Fibroblast of skin of back (primary cell): ENCODE results near the gene GIPC3.
"Not testable (repeated sequence)": the region's sequence is repeated elsewhere in the genome, so short reads cannot be mapped to it uniquely, and the experiment has no call there.

Source experiments
- DNase-seq: peaks from one replicate; pipeline ENCODE4 v3.0.0-alpha.2; 2013

The GIPC3 gene

GRCh38 chr19:3576696-3577443 is 8.4 kb upstream of the GIPC3 start:
- DNase-seq, result peak; percentile 59

GRCh38 chr19:3577723-3578344 is 7.4 kb upstream of the GIPC3 start:
- no peak for DNase-seq

- no peak for DNase-seq
These were observed 6.9 kb upstream of the GIPC3 start for GRCh38 chr19:3578390-3578789.

- peak; percentile 96 for DNase-seq
These were observed 4.9 kb upstream of the GIPC3 start for GRCh38 chr19:3580156-3580934.

GRCh38 chr19:3581792-3582191 is 3.5 kb upstream of the GIPC3 start:
- not testable (repeated sequence) for DNase-seq

- not testable (repeated sequence) for DNase-seq
These were observed 1.1 kb upstream of the GIPC3 start for GRCh38 chr19:3584036-3584802.

- no peak for DNase-seq
These were observed 899 bp downstream of the GIPC3 start for GRCh38 chr19:3586127-3586626.

- DNase-seq, result no peak
These were observed 1.5 kb downstream of the GIPC3 start for GRCh38 chr19:3586707-3587346.

DNA sequence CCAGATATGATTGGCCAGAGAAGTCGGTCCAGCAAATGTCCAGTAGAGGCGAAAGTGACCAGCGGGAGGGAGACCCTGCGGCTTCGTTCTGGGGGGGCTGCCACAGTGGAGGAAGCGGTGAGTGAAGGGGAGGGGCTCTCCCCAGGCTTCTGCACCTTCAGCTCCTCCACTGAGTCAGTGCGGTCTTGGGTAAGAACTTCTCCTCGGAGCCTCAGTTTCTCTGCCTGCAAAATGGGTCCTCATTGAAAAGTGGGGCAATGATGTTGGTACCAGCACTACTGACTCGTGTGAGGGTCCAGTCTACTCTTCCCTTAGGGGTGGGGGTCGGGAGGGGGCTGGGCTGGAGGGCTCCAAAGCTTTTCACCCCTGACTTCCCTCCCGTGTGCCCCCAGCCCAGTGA is 4.2 kb downstream of the GIPC3 start:
- no peak for DNase-seq

GRCh38 chr19:3589949-3590348 is 4.7 kb downstream of the GIPC3 start:
- DNase-seq, result no peak

- no peak for DNase-seq
These were observed 5.8 kb downstream of the GIPC3 start for GRCh38 chr19:3590991-3591659.

- DNase-seq, result no peak
These were observed 6.8 kb downstream of the GIPC3 start for GRCh38 chr19:3591876-3592613.

- DNase-seq, result no peak
These were observed 7.9 kb downstream of the GIPC3 start for GRCh38 chr19:3593156-3593555.

- no peak for DNase-seq
These were observed 10.3 kb downstream of the GIPC3 start for GRCh38 chr19:3595521-3596061.

DNA sequence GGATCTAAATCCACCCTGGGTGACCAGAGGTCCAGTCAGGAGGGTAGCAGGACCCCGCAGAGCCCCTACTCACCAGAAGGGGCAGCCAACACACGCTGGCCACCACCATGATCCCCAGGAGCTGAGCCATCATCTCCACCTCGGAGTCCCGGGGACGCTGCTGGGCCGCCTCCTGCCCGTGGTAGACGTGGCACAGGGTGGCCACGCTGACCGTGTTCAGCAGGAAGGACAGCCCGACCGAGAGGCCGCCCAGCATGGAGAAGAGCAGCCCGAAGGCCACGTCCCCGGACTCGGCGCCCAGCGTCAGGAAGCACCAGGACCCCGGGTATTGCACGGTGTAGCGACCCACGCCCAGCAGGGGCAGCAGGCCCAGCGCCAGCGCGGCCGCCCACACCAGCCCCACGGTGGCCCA is 14.5 kb downstream of the GIPC3 start:
- no peak for DNase-seq

- no peak for DNase-seq
These were observed 15.7 kb downstream of the GIPC3 start for GRCh38 chr19:3601021-3601420.

DNA sequence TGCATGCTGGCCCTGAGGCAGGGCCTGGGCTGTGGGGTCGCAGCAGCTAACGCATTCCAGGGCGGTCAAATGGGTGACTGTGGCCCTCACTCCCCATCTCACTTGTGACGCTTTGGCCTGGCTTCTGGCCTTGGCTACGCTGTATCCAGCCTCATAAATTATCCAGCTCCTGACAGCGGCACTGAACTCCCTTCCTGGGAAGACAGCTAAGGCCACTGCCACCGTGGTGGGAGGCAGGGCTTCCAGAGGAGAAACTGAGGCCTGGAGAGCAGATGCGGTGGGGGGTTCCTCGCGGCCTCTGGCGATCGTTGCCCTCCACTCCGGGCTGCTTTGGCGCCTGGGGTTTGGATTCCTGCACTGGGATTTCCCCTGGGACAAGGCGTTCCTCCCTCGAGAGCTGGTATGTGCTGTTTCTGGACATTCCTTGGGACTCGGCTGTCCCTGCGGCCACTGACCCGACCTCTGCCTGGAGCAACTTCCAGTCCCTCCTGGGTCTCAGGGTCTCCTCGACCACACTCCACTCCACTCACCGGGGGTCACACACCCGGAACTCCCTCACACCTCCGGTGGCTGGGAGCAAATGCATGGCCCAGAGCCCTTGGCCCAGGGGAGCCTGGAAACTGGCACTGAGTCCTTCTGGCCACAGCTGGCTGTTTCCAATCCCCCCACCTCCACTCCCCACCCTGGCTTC is 18.0 kb downstream of the GIPC3 start:
- no peak for DNase-seq

GRCh38 chr19:3604227-3604986 is 19.1 kb downstream of the GIPC3 start:
- no peak for DNase-seq

GRCh38 chr19:3604987-3605343 is 19.7 kb downstream of the GIPC3 start:
- DNase-seq, result no peak
